Measurements from ENCODE around the gene CD151.

CD151 gene

GRCh38 chr11:852762-853161 lies 20.0 kb downstream of the CD151 start:
- no peak overlapping the region for H3K4me3 ChIP-seq (ENCODE audit: low read depth, low read length)
- TF ChIP-seq, protein P1, sequence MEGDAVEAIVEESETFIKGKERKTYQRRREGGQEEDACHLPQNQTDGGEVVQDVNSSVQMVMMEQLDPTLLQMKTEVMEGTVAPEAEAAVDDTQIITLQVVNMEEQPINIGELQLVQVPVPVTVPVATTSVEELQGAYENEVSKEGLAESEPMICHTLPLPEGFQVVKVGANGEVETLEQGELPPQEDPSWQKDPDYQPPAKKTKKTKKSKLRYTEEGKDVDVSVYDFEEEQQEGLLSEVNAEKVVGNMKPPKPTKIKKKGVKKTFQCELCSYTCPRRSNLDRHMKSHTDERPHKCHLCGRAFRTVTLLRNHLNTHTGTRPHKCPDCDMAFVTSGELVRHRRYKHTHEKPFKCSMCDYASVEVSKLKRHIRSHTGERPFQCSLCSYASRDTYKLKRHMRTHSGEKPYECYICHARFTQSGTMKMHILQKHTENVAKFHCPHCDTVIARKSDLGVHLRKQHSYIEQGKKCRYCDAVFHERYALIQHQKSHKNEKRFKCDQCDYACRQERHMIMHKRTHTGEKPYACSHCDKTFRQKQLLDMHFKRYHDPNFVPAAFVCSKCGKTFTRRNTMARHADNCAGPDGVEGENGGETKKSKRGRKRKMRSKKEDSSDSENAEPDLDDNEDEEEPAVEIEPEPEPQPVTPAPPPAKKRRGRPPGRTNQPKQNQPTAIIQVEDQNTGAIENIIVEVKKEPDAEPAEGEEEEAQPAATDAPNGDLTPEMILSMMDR (IDR thresholded peaks at IDR 0.05; ENCODE audit: low read depth, low read length), result no peak

DNA sequence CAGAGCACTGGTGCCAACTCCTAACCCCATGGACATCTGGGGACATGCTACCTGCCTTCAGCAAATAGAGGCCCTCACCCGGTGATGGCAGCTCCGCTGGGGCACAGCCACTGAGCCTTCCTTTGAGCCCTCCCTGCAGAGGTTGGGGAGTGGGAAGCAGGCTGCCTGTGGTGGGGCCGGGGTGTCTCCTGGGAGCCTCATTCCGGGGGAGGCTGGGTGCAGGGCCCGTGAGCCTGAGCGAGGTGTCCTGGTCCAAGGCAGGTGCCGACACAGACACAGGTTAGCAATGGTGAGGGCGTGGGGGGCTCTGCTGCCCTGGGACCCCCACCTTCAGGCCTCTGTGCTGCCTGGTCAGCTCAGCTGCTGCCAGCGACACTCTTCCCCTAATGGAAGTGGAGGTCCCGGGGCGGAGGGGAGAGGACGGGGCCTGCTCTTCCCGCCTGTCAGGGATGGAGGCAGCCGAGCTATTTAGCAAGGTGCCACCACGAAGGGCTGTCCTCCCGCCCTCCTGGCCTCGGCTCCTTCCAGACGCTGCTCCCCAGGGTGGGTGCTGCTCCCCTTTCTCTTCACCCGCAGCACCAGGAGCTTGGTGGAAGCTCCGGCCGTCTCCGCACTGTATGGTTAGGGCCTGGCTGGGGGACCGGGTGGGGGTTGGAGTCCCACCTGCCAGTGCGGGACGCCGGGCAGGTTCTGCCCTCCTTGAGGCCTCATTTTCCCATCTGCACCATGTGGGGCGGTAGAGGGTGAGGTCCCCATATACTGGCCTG lies 21.1 kb downstream of the CD151 start:
- TF ChIP-seq, protein P1 (IDR thresholded peaks at IDR 0.05; ENCODE audit: low read depth, low read length), result no peak
- no peak overlapping the region for H3K4me3 ChIP-seq (ENCODE audit: low read depth, low read length)

DNA sequence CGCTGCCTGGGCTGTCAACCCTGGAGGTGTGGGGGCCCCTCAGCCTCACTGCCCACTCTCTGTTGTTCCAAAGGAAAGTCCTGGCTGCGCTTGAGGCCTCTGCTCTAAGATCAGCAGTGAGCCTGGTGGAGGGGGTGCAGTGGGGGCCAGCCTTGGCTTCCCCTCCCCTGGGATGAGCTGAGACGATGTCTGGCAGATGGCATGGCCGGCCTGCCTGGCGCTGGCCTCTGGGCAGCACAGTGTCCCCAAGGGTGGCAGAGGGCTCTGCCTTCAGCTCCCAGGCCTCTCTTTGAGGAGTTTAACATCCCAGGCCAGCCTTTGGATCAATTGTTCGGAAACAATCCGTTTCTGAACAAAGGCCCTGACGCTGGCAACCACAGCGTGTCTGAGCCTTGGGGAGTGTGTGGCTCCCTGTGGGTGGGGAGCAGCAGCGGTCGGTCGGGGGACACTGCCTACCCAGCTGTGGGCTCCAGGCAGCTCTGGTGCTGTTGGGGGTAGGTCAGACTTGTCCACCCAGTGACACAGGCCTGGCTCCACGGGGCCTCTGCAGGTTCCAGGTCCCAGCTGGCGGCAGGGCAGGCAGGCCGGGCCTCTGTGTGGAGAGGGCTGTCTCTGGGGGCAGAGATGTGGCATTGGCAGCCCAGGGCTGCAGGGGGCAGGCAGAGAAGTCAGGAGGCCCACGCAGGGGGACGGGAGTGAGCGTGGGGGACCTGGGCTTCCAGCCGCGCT lies 22.0 kb downstream of the CD151 start:
- TF ChIP-seq, protein P1 (IDR thresholded peaks at IDR 0.05; ENCODE audit: low read depth, low read length), result no peak
- no peak overlapping the region for H3K4me3 ChIP-seq (ENCODE audit: low read depth, low read length)

DNA sequence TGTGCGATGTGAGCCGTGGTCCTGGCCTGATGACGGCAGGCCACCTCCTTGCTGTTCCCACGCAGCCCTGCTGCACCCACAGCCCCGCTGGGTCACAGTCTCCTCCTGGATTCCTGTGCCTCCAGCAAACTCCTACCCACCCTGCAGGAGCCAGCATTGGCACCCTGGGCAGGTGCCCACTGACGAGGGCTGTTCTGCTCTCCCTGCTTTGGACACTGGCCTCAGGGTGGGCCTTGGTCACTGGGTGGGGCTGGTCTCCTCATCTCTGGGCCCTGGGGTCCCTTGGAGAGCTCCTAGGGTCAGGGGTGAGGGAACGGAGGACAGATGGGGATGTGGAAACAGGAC lies 22.6 kb downstream of the CD151 start:
- no peak overlapping the region for H3K4me3 ChIP-seq (ENCODE audit: low read depth, low read length)
- TF ChIP-seq, protein P1 (IDR thresholded peaks at IDR 0.05; ENCODE audit: low read depth, low read length), result no peak

- H3K4me3 ChIP-seq (ENCODE audit: low read depth, low read length), result no peak overlapping the region
- TF ChIP-seq, protein P1 (IDR thresholded peaks at IDR 0.05; ENCODE audit: low read depth, low read length), result no peak
These were observed 23.0 kb downstream of the CD151 start for GRCh38 chr11:855796-856195.

GRCh38 chr11:856397-856796 lies 23.6 kb downstream of the CD151 start:
- TF ChIP-seq, protein P1 (IDR thresholded peaks at IDR 0.05; ENCODE audit: low read depth, low read length), result no peak
- no peak overlapping the region for H3K4me3 ChIP-seq (ENCODE audit: low read depth, low read length)

DNA sequence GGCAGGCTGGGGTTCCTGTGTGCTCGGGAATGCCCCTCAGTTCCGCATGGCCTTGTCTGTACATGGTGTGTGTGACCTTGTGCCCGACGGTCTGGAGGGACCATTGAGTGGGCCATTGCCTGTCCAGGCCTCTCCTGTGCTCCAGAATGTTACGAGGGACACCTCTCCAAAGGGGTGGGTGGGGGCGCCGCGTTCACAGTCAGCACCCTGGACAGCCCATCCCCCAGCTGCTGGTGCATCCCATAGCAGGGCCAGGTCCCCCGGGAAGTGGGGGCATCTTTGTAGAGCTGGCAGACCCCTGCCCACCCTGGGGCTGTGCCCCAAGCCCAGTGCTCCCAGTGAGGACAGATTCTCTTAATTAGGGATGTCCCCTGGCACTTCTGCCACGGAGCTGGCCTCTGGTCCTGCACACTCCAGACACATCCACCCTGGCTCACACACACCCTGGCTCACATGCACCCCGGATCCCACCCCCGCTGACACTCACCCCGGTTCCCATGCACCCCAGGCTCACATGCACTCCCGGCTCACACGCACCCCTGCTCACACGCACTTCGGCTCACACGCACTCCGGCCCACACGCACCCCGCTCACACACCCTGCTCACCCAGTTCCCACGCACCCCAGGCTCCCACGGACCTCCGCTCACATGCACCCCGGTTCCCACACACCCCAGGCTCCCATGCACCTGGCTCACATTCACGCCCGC lies 25.5 kb downstream of the CD151 start:
- TF ChIP-seq, protein P1 (IDR thresholded peaks at IDR 0.05; ENCODE audit: low read depth, low read length), result no peak
- H3K4me3 ChIP-seq (ENCODE audit: low read depth, low read length), result no peak overlapping the region

All from WI38 (cell line).